ENCODE results near the gene PTPN9.

PTPN9 gene

GRCh38 chr15:75578948-75579920 is at the start of gene PTPN9:
TSS of gene PTPN9 (minus strand) at chr15:75579315. CDS start at chr15:75578776, 539 bp downstream.
- Mint-ChIP-seq H3K4me1 (peaks cover 14% of the 10 kb centered on the region), H3K36me3 (ENCODE audit: low read depth) (peaks cover 6% of the 10 kb centered on the region), H3K27me3 (ENCODE audit: low read depth) (no peaks in the 10 kb centered on the region), H3K4me3 (peak within 1 kb of the TSS; percentile 93 to 97 (median 96)), H3K27ac (peak within 1 kb of the TSS; percentile 85 to 97 (median 94)), H3K9me3 (no peaks in the 10 kb centered on the region)
- TF ChIP-seq CTCF (IDR thresholded peaks at IDR 0.05; ENCODE audit: unreplicated experiment in 3 of 3) = peak; percentile 32 to 59 (median 36)

GRCh38 chr15:75625542-75626347 is 46.6 kb upstream of the PTPN9 start, which contains the start of gene SNUPN:
TSS of gene SNUPN (minus strand) at chr15:75625725. CDS start at chr15:75621051, 4,674 bp downstream.
- Mint-ChIP-seq H3K4me1 (peaks cover 15% of the 10 kb centered on the region), H3K9me3 (no peaks in the 10 kb centered on the region), H3K36me3 (ENCODE audit: low read depth) (peaks cover 3% of the 10 kb centered on the region), H3K27ac (peak within 1 kb of the TSS; percentile 99), H3K27me3 (ENCODE audit: low read depth) (no peaks in the 10 kb centered on the region), H3K4me3 (peak within 1 kb of the TSS; percentile 88 to 92 (median 91))
- TF ChIP-seq CTCF (IDR thresholded peaks at IDR 0.05; ENCODE audit: unreplicated experiment in 3 of 3) = no peak

- TF ChIP-seq CTCF (IDR thresholded peaks at IDR 0.05; ENCODE audit: unreplicated experiment in 3 of 3) = no peak
- Mint-ChIP-seq H3K36me3 (ENCODE audit: low read depth) (peaks cover 12% of the 10 kb centered on the region), H3K27ac (peak overlapping the region; percentile 10 to 99 (median 91)), H3K9me3 (no peaks in the 10 kb centered on the region), H3K4me3 (peak overlapping the region; percentile 24 to 66 (median 62)), H3K27me3 (ENCODE audit: low read depth) (no peaks in the 10 kb centered on the region), H3K4me1 (peaks cover 24% of the 10 kb centered on the region)
Observed at GRCh38 chr15:75622505-75622904, 43.4 kb upstream of the PTPN9 start.

- H3K27ac Mint-ChIP-seq = peak overlapping the region; percentile 85 to 99 (median 98)
- H3K4me3 Mint-ChIP-seq = peak overlapping the region in 2 of 3 experiments; percentile 69 to 70
- no peaks in the 10 kb centered on the region for H3K9me3 Mint-ChIP-seq
- peaks cover 29% of the 10 kb centered on the region for H3K4me1 Mint-ChIP-seq
- peak in 1 of 3 experiments; percentile 22 for TF ChIP-seq CTCF (IDR thresholded peaks at IDR 0.05; ENCODE audit: unreplicated experiment in 3 of 3)
- peaks cover 24% of the 10 kb centered on the region for H3K36me3 Mint-ChIP-seq (ENCODE audit: low read depth)
- H3K27me3 Mint-ChIP-seq (ENCODE audit: low read depth) = no peaks in the 10 kb centered on the region
Observed at GRCh38 chr15:75620841-75621391, 41.8 kb upstream of the PTPN9 start.

- H3K4me3 Mint-ChIP-seq = peak overlapping the region in 2 of 3 experiments; percentile 69 to 70
- H3K27ac Mint-ChIP-seq = peak overlapping the region; percentile 85 to 99 (median 98)
- peaks cover 30% of the 10 kb centered on the region for H3K36me3 Mint-ChIP-seq (ENCODE audit: low read depth)
- H3K27me3 Mint-ChIP-seq (ENCODE audit: low read depth) = no peaks in the 10 kb centered on the region
- H3K4me1 Mint-ChIP-seq = peaks cover 29% of the 10 kb centered on the region
- no peaks in the 10 kb centered on the region for H3K9me3 Mint-ChIP-seq
- no peak for TF ChIP-seq CTCF (IDR thresholded peaks at IDR 0.05; ENCODE audit: unreplicated experiment in 3 of 3)
Observed at GRCh38 chr15:75620058-75620820, 41.1 kb upstream of the PTPN9 start.
